MM.1S (cell line): Measurements from ENCODE around the gene SFRP5.

Experiments used
- DNase-seq: peaks from one replicate; pipeline ENCODE4 v3.0.0-alpha.2; 2015
- H2AFZ ChIP-seq: fragments of 300-600 bp; sonication (generic); 2 replicates; pipeline ENCODE4 v1.6.0; 2016; ENCODE audit warnings: antibody characterized with exemption, low read length
- H3F3A ChIP-seq: fragments of 300-600 bp; sonication (generic); 2 replicates; pipeline ENCODE4 v1.6.1; 2016; ENCODE audit warnings: mild to moderate bottlenecking, antibody characterized with exemption, low read length, moderate library complexity, mixed read lengths; ENCODE audit not compliant: insufficient read depth
- H3K27ac ChIP-seq: fragments of 300-600 bp; sonication (generic); 2 replicates; pipeline ENCODE4 v1.5.1; 2016; ENCODE audit warnings: mild to moderate bottlenecking, low read length
- H3K27me3 ChIP-seq: fragments of 300-600 bp; sonication (generic); replicated peaks from 2 replicates; pipeline ENCODE4 v1.6.0; 2016; ENCODE audit warnings: low read length; ENCODE audit not compliant: insufficient read depth
- H3K36me3 ChIP-seq: fragments of 300-600 bp; sonication (generic); replicated peaks from 2 replicates; pipeline ENCODE4 v1.6.1; 2016; ENCODE audit warnings: mild to moderate bottlenecking, low read length, mixed read lengths; ENCODE audit not compliant: insufficient read depth
- H3K4me1 ChIP-seq: fragments of 300-600 bp; sonication (generic); 2 replicates; pipeline ENCODE4 v1.6.1; 2016; ENCODE audit warnings: low read length, mixed read lengths
- H3K4me2 ChIP-seq: fragments of 300-600 bp; sonication (generic); 2 replicates; pipeline ENCODE4 v1.6.0; 2016; ENCODE audit warnings: low read depth, low read length
- H3K4me3 ChIP-seq: fragments of 300-600 bp; sonication (generic); 2 replicates; pipeline ENCODE4 v1.5.1; 2016; ENCODE audit warnings: low read length, mixed read lengths
- H3K79me2 ChIP-seq: fragments of 300-600 bp; sonication (generic); 2 replicates; pipeline ENCODE4 v1.6.1; 2016; ENCODE audit warnings: mixed run types, low read length, mixed read lengths
- H3K9ac ChIP-seq: fragments of 300-600 bp; sonication (generic); 2 replicates; pipeline ENCODE4 v1.6.1; 2016; ENCODE audit warnings: low read length, mixed read lengths
- H3K9me2 ChIP-seq: fragments of 300-600 bp; sonication (generic); replicated peaks from 2 replicates; pipeline ENCODE4 v1.6.1; 2016; ENCODE audit warnings: mild to moderate bottlenecking, low read length, mixed read lengths; ENCODE audit not compliant: insufficient read depth
- H3K9me3 ChIP-seq: fragments of 300-600 bp; sonication (generic); replicated peaks from 2 replicates; pipeline ENCODE4 v1.6.1; 2016; ENCODE audit warnings: mild to moderate bottlenecking, low read length, mixed read lengths; ENCODE audit not compliant: insufficient read depth
- H4K20me1 ChIP-seq: fragments of 300-600 bp; sonication (generic); 2 replicates; pipeline ENCODE4 v1.6.1; 2016; ENCODE audit warnings: mild to moderate bottlenecking, low read length, moderate library complexity, mixed read lengths; ENCODE audit not compliant: insufficient read depth
- CTCF ChIP-seq: fragments of 300-600 bp; sonication (generic); IDR thresholded peaks from 2 replicates; pipeline ENCODE4 v1.5.1; 2016; ENCODE audit warnings: antibody characterized with exemption, low read length, mixed read lengths
- EZH2 ChIP-seq: fragments of 300-600 bp; sonication (generic); optimal IDR thresholded peaks from 2 replicates; pipeline ENCODE3; 2017; ENCODE audit warnings: low read depth, mild to moderate bottlenecking, antibody characterized with exemption, low read length, mixed read lengths
- EZH2phosphoT487 ChIP-seq: fragments of 300-600 bp; sonication (generic); IDR thresholded peaks from 2 replicates; pipeline ENCODE4 v1.6.1; 2018; ENCODE audit warnings: antibody characterized with exemption, low read length

The SFRP5 gene

GRCh38 chr10:97731346-97732051 is 40.3 kb downstream of the SFRP5 start:
- Histone ChIP-seq H3K4me3 (no peak overlapping the region), H3K27ac (no peak overlapping the region), H3K9me3 (no peaks in the 10 kb centered on the region), H3K9ac (no peak overlapping the region), H3F3A (no peaks in the 10 kb centered on the region), H3K79me2 (no peaks in the 10 kb centered on the region), H3K36me3 (no peaks in the 10 kb centered on the region), H3K4me1 (peaks cover 2% of the 10 kb centered on the region), H4K20me1 (no peaks in the 10 kb centered on the region), H2AFZ (no peak overlapping the region), H3K4me2 (no peak overlapping the region), H3K9me2 (no peaks in the 10 kb centered on the region), H3K27me3 (no peaks in the 10 kb centered on the region; the same call in 1 of the 2 replicates)
- TF ChIP-seq CTCF (peak; percentile 80), EZH2phosphoT487 (no peak), EZH2 (no peak)
- peak; percentile 51 for DNase-seq

GRCh38 chr10:97729014-97729413 is 42.8 kb downstream of the SFRP5 start:
- Histone ChIP-seq H3K27me3 (no peaks in the 10 kb centered on the region; the same call in 1 of the 2 replicates), H3F3A (no peaks in the 10 kb centered on the region), H2AFZ (no peak overlapping the region), H3K27ac (no peak overlapping the region), H3K9ac (no peak overlapping the region), H4K20me1 (no peaks in the 10 kb centered on the region), H3K9me3 (no peaks in the 10 kb centered on the region), H3K36me3 (no peaks in the 10 kb centered on the region), H3K4me3 (no peak overlapping the region), H3K9me2 (no peaks in the 10 kb centered on the region), H3K4me2 (no peak overlapping the region), H3K4me1 (no peaks in the 10 kb centered on the region), H3K79me2 (no peaks in the 10 kb centered on the region)
- TF ChIP-seq CTCF (no peak), EZH2 (no peak), EZH2phosphoT487 (no peak)
- DNase-seq: no peak

GRCh38 chr10:97726636-97727178 is 45.1 kb downstream of the SFRP5 start:
- H3K9me2 ChIP-seq: no peaks in the 10 kb centered on the region
- H3K9me3 ChIP-seq: no peaks in the 10 kb centered on the region
- H3K36me3 ChIP-seq: no peaks in the 10 kb centered on the region
- no peaks in the 10 kb centered on the region; the same call in 1 of the 2 replicates for H3K27me3 ChIP-seq
- H3K4me1 ChIP-seq: no peaks in the 10 kb centered on the region
- peak overlapping the region; percentile 24; the same call in 1 of the 2 replicates for H2AFZ ChIP-seq
- H4K20me1 ChIP-seq: no peaks in the 10 kb centered on the region
- DNase-seq: no peak
- TF ChIP-seq CTCF (no peak), EZH2 (no peak), EZH2phosphoT487 (no peak)
- H3K79me2 ChIP-seq: no peaks in the 10 kb centered on the region
- no peaks in the 10 kb centered on the region for H3F3A ChIP-seq
- no peak overlapping the region for H3K27ac ChIP-seq
- H3K4me3 ChIP-seq: no peak overlapping the region
- H3K9ac ChIP-seq: no peak overlapping the region
- H3K4me2 ChIP-seq: peak overlapping the region; percentile 12; the same call in 1 of the 2 replicates
